ENCODE results near the gene AMOTL1.

DNA sequence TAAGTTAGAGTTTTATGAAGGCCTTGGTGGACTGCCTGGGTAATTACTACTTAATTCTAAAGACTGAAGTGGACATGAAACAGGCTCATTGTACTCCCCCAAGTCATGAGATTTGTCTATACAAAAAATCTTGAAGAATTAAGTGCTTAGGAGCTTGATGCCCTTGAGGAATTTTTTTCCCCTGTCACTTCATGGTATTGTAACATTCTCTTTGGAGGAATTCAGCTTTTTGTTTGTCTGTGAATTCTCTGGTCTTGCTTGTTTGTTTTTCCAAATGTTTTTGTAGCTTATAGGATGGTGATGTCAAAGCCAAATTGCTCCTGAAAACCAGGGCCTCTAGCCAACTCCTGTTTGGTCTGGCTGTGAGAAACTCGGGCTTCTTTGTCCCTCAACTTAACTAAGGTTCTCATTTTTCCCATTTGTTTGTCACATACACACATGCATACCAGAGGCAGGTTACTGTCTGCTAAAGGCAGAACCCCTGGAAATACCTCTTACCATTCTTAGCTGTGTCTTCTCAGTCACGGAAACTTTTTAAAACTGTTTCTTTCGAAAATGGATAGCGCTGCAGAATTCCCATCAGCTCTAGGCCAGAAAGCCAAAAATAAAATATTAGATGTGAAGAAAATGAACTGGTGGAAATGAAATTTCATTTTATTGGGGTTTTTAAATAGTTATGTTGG is 66.9 kb downstream of the AMOTL1 start:
- TF ChIP-seq POLR2A (IDR thresholded peaks at IDR 0.05; ENCODE audit: low read depth, low read length) (no peak), POU2F2 (IDR thresholded peaks at IDR 0.05; ENCODE audit: low read depth, low read length) (no peak), POLR2AphosphoS5 (IDR thresholded peaks at IDR 0.05; ENCODE audit: low read depth, low read length) (no peak), TAF1 (IDR thresholded peaks at IDR 0.05; ENCODE audit: low read depth, low read length) (no peak), SPI1 (IDR thresholded peaks at IDR 0.05; ENCODE audit: low read depth, low read length) (no peak)
